ENCODE measurements around the gene OTOG.

Gene OTOG

DNA sequence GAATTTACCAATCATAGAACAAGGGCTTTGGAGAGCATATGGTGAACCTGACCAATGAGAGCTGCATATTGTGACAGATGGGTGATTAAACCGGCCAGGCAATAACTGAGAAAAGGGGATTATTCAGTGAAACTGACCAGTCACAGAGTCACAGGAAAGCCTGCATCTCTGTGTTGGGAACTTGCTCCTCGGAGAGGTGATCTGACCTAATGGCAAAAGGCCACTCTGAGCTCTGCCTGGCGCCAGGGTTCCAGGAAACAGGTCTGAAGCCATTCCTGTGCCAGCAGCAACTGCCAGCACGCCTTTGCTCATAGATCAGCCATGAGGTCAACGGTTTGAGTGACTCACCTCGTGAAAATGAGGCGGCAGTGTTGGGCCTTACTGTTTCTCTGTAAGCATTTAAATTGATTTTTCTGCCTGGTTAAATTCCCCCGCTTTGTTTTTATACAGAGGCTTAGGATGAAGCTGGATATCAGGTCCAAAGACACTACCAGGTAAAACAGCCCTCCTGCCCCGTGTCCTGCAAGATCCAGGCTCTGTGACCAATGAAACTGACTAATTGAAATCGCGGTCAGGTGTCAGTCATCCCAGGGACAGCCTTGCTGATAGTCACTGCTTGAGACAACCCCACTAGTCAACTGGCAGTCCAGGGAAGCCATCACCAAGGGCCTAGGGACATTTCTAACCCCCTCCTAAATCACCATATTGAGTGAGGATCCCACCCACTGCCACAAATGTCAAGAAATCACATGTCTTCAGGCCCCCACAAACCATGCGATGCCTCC lies 136.5 kb downstream of the OTOG start:
- TF ChIP-seq CTCF (IDR thresholded peaks at IDR 0.05; ENCODE audit: extremely low read depth, insufficient read depth, missing control alignments) = no peak
- in situ Hi-C loops (cut with MboI; ENCODE audit: low pct_unique_long_range_greater_than_20kb, low sequenced_read_pairs, unreplicated experiment) = no loop called here
- no peak for DNase-seq (ENCODE audit: low spot score)

- in situ Hi-C loops (cut with MboI; ENCODE audit: low pct_unique_long_range_greater_than_20kb, low sequenced_read_pairs, unreplicated experiment) = no loop called here
- no peak for DNase-seq (ENCODE audit: low spot score)
- no peak for TF ChIP-seq CTCF (IDR thresholded peaks at IDR 0.05; ENCODE audit: extremely low read depth, insufficient read depth, missing control alignments)
Measured at GRCh38 chr11:17684550-17684949, 137.5 kb downstream of the OTOG start.

- no peak for DNase-seq (ENCODE audit: low spot score)
- TF ChIP-seq CTCF (IDR thresholded peaks at IDR 0.05; ENCODE audit: extremely low read depth, insufficient read depth, missing control alignments) = no peak
- in situ Hi-C loops (cut with MboI; ENCODE audit: low pct_unique_long_range_greater_than_20kb, low sequenced_read_pairs, unreplicated experiment) = no loop called here
Measured at GRCh38 chr11:17686231-17686980, 139.3 kb downstream of the OTOG start.

- no peak for TF ChIP-seq CTCF (IDR thresholded peaks at IDR 0.05; ENCODE audit: extremely low read depth, insufficient read depth, missing control alignments)
- in situ Hi-C loops (cut with MboI; ENCODE audit: low pct_unique_long_range_greater_than_20kb, low sequenced_read_pairs, unreplicated experiment) = no loop called here
- no peak for DNase-seq (ENCODE audit: low spot score)
Measured at GRCh38 chr11:17687946-17688670, 141.0 kb downstream of the OTOG start.

DNA sequence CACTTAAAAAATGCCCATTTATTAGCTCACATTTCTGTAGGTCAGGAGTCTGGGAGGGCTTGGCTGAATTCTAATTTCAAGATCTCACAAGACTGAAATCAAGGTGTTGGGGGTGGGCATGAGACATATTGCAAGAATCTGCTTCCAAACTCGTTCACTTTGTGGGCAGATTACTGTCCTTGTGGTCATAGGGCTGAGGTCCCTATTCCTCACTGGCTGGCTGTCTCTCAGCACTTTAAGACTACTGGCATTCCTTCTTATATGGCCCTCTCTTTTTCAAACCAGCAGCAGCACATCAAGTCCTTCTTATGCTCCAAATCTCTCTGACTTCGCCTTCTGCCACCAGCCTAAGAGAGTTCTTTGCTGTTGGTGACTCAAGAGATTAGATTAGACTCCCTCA lies 144.5 kb downstream of the OTOG start:
- TF ChIP-seq CTCF (IDR thresholded peaks at IDR 0.05; ENCODE audit: extremely low read depth, insufficient read depth, missing control alignments) = no peak
- DNase-seq (ENCODE audit: low spot score) = no peak
- in situ Hi-C loops (cut with MboI; ENCODE audit: low pct_unique_long_range_greater_than_20kb, low sequenced_read_pairs, unreplicated experiment) = no loop called here

DNA sequence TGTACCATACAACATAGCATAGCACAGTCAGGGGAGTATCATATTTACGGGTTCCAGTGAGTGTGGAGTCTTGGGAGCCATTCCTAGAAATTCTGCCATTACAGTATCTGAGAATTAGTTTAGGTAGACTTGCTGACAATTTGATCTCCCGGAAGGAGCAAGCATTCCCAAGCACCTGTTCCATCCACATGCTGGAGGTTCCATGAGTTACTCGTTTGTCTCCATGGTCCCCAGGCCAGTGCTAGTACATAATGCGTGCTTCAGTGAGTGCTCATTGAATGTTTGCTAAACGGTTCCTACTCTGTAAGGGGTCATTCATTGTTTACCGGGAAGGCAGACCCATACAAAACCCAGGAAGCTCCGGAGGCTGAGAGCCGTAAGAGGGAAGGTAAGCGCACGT lies 144.9 kb downstream of the OTOG start:
- no peak for DNase-seq (ENCODE audit: low spot score)
- in situ Hi-C loops (cut with MboI; ENCODE audit: low pct_unique_long_range_greater_than_20kb, low sequenced_read_pairs, unreplicated experiment) = no loop called here
- no peak for TF ChIP-seq CTCF (IDR thresholded peaks at IDR 0.05; ENCODE audit: extremely low read depth, insufficient read depth, missing control alignments)
